GM10266 (cell line): ENCODE measurements around the gene MAP3K4.

Source experiments
- DNase-seq: peaks from one replicate; pipeline ENCODE4 v3.0.0; 2012; ENCODE audit errors: extremely low spot score
- TF ChIP-seq, protein P1 (sequence below): IDR thresholded peaks from 2 replicates; pipeline ENCODE4 v1.5.1; 2012; ENCODE audit warnings: mild to moderate bottlenecking, low read depth; ENCODE audit not compliant: control insufficient read depth, insufficient read depth; ENCODE audit errors: missing control alignments

The MAP3K4 gene

GRCh38 chr6:161017766-161018564 lies 26.4 kb downstream of the MAP3K4 start:
- TF ChIP-seq, protein P1, sequence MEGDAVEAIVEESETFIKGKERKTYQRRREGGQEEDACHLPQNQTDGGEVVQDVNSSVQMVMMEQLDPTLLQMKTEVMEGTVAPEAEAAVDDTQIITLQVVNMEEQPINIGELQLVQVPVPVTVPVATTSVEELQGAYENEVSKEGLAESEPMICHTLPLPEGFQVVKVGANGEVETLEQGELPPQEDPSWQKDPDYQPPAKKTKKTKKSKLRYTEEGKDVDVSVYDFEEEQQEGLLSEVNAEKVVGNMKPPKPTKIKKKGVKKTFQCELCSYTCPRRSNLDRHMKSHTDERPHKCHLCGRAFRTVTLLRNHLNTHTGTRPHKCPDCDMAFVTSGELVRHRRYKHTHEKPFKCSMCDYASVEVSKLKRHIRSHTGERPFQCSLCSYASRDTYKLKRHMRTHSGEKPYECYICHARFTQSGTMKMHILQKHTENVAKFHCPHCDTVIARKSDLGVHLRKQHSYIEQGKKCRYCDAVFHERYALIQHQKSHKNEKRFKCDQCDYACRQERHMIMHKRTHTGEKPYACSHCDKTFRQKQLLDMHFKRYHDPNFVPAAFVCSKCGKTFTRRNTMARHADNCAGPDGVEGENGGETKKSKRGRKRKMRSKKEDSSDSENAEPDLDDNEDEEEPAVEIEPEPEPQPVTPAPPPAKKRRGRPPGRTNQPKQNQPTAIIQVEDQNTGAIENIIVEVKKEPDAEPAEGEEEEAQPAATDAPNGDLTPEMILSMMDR, result no peak
- no peak for DNase-seq

GRCh38 chr6:161019324-161019839 lies 27.8 kb downstream of the MAP3K4 start:
- no peak for DNase-seq
- TF ChIP-seq, protein P1, result no peak

DNA sequence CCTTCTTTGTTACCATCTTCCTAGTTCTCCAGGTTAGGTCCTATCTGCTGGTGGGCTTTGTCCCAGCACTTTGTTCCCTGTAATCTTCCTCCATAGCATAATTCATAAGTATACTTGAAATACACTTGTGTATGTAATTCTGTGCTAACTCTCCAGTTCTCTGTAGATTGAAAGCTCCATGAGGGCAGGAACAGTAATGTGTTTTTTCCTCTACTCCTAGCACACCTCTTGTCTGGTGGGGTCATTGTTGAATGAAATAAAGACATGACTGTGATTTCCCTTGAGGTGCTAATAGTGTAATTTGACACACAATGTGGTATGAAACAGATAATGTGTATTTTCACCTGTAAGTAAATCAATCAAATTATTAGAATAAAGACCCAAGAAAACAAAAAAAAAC lies 30.0 kb downstream of the MAP3K4 start:
- no peak for DNase-seq
- TF ChIP-seq, protein P1, result no peak

DNA sequence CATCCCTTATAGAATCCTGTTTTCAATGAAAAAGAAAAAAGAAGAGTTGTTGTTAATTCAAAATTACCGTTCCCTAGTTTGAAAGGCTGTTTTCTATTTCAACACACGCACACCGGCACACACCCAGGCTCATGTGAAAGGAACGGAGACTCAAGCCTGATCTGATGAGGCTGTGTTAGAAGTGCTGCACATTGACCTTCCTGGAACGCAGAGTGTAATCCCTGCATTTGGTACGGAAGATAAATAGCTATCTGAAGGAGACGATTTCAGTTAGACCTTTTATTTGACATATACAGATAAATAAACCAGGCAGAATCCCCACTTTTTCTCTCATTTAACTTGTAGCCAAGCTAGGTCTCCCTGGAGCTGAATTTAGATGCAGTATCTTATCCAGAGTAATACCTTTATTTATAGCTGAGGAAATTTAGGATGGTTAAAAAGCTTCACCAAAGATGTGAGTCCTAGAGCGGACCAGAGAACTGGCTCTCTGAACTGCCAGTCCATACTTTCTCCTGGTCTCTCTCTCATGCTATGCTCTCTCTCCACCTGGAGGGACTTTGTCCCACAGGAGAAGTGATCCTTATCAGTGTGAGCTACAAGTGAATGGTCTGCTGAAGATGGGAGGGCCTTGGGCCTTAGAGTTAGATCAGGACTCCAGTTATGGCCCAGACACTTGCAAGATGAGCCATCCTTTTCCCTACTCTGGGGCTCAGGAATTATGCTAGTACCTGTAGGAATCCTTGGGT lies 30.6 kb downstream of the MAP3K4 start:
- TF ChIP-seq, protein P1, result no peak

GRCh38 chr6:161023316-161023715 lies 31.7 kb downstream of the MAP3K4 start:
- TF ChIP-seq, protein P1, result no peak
- DNase-seq, result no peak

More for the DNA sequence above, 30.6 kb downstream of the MAP3K4 start:
- no peak for DNase-seq

DNA sequence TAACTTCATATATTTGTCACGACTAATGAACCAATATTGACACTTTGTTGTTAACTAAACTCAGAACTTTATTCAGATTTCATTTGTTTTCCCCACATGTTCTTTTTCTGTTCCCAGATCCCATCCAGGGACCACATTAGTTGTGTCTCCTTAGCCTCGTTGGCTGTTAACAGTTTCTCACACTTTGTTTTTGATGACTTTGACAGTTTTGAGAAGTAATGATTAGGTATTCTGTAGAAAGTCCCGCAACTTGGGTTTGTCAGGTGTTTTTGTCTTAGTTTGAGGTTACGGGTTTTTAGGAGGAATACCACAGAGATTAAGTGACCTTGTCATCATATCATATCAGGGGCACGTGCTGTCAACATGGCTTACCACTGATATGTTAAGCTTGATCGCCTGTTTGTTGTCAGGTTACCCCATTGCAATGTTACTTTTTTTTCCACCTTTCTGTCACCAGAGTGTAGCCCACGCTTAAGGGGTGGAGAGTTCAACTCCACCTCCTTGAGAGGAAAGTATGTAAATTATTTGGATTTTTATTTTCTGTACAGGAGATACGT lies 32.9 kb downstream of the MAP3K4 start:
- no peak for DNase-seq
- TF ChIP-seq, protein P1, result no peak
